CD4-positive, alpha-beta T cell treated with Interferon gamma for 1 hour (primary cell): ENCODE results near the gene COG5.
"Not testable (repeated sequence)": the region's sequence is repeated elsewhere in the genome, so short reads cannot be mapped to it uniquely, and the experiment has no call there.

Experiments
- DNase-seq: peaks from one replicate; pipeline ENCODE4 v3.0.0-alpha.2; 2020

The COG5 gene

DNA sequence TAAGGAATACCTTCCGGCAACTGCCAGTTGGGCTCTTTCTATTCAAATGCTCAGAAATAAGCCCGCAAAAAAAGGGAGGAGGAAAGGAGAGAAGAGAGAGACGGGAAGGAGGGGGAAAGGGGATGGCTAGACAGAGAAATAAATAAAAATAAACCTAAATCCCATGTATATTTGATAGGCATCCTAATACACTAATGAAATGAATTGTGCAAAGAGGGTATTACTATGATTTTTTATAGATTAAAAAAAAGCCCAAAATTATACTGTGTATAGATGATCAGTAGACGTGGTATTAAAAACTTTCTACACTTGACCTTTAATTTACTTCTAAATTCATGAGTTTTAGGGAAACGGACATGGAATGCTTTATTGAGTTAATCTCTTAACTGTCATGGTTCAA, 305.0 kb downstream of the COG5 start:
- DNase-seq, result no peak

DNA sequence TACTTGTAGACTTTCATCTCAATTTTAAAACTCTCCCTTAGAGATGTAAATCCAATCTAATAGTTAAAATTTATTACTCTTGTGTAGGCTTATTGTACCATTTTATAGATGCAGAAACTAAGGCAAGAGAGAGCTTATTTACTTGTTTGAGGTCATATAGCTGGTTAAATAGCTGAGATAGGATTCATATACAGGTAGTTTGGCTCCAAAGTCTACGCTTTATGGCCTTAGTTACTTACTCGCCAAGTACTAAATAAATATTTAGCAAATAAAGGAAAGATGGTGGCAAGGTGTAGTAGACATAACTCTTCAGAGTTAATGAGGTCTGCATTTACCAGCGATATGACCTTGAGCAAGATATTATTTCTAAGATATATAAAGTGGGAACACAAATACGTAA, 308.1 kb downstream of the COG5 start:
- DNase-seq, result no peak

DNA sequence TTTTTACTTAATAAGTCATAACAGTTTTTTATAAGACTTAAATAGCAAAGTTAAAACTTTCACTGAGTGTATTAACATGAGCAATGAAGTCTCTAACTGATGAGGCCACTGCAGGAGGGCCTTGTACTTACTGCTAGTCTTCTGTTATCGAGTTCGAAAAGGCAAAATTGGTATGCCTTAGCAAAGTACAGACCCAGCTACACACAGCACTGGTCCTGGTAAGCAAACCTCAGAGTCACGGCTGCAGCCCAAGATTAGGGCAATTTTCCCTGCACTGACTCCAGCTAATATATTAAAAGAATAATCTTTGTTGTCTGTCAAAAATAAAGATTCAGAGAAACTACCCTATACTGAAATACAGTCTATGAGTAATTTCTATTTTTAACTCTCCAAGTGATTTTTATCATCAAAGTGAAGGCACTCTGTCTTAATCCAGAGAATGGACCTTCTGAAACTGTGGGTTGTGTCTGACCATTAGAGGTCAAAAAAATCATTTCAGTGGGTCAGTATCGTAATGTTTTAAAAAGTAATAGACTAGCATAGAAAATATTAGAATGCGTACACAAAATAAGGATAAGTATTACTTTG, 309.2 kb downstream of the COG5 start:
- DNase-seq, result no peak

DNA sequence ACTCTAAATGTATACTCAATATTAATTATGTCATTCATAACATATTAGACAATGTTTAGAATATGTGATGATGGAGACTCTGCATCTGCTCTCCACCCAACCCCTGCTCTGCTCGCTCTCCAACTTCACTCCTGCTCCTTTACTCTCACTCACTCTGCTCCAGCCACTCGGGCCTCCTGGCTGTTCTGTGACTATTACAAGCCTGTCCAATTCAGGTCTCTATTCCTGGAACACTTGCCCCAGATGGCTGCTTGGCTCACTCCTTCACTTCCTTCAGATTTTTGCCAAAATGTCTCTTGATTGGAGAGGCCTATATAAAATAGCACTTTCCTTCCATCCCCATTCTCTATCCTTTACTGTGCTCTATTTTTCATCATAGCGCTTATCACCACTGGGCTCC, 310.1 kb downstream of the COG5 start:
- DNase-seq, result no peak

DNA sequence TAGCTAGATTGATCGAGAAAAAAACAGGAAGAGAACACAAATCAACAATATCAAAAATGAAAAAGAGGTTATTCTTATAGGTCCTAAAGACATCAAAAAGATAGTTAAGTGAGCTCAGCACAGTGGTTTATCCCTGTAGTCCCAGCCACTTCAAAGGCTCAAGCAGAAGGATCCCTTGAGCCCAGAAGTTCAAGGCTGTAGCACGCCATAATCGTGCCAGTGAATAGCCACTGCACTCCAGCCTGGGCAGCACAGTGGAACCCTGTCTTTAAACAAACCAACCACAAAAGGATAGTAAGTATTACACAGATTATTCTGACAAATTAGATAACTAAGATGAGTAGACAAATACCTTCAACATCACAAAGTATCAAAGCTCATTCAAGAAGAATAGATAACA, 311.8 kb downstream of the COG5 start:
- DNase-seq, result no peak

DNA sequence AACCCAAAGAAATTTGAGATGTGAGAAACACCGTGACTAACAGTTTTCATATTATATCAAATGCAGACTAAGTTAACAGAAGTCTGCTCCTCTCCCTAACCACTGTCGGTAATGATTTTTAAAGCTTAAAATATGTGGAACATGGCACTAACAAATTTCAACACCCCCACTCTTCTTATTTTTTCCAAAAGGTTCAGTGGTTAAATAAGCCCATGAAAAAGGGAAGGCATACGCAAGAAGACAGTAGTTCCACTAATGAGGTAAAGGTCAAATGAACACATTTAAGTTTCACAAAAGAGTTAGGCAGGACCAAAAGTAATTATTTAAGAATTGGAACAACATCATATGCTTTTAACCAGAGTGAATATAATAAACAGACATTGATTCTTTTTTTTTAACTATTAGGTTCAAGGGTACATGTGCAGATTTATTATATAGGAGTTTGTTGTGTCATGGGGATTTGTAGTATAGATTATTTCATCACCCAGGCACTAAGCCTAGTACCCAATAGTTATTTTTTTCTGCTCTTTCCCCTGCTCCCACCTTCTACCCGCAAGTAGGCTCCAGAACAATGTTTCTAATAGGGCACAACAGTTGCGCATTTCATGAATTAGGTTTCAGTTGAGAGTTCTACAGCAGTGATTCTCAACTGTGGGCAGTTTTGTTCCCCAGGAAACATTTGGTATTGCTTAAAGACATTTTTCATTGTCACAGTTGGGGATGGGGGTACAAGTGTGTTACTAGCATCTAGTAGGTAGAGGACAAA, 315.0 kb downstream of the COG5 start:
- no peak for DNase-seq

DNA sequence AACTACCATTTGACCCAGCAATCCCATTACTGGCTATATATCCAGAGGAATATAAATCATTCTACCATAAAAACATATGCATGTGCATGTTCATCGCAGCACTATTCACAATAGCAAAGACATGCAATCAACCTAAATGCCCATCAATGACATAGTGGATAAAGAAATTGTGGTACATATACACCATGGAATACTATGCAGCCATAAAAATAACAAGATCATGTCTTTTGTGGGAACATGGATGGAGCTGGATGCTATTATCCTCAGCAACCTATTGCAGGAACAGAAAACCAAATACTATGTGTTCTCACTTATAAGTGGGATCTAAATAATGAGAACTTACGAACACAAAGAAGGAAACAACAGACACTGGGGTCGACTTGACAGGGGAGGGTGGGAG, 316.9 kb downstream of the COG5 start:
- DNase-seq, result not testable (repeated sequence)

DNA sequence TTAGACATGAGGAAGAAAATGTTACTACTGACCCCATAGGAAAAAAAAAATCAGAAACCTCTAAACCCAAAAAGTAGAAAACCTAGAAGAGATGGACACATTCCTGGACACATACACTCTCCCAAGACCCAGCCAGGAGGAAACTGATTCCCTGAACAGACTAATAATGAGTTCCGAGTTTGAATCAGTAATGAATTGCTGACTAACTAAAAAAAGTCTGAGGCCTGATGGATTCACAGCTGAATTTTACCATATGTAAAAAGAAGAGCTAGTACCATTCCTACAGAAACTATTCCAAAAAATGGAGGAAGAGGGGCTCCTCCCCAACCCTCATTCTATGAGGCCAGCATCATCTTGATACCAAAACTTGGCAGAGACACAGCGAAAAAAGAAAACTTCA, 319.1 kb downstream of the COG5 start:
- no peak for DNase-seq

DNA sequence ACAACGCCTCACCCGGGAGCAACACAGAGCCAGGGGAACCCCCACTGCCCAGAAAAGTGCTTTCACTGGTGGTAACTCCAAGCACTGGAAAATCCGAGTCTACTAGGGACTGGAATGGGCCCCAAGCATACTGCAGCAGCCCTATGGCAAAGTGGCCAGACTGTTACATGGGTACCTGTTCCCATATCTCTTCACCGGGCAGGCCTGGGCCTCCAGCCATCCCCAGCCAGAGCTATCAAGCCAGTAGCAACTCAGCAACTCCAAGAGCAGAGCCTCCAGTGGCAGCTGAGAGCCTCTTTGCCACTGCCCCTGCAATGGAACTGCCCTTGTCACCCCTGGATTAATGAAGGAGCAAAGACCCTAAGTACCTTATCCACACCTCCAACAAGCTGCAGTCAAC, 321.5 kb downstream of the COG5 start:
- DNase-seq, result no peak

DNA sequence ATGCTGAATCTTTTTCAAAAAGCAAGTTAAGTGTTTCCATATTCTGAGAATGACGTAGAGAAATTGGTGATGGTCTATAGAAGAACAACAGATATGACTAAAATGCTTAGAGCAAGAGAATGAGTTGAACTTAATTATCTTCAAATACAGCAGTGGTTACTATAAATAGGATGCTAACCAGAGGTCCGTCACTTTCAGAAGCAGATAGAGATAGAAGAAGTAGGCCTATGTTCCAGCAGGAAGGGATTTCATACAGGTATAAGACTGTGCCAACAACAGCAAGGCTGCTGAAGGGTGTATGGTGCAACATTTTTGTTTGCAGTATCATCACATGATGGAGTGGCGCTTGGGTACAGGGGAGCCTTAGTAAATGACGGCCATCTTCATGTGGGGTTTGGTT, 326.3 kb downstream of the COG5 start:
- no peak for DNase-seq

DNA sequence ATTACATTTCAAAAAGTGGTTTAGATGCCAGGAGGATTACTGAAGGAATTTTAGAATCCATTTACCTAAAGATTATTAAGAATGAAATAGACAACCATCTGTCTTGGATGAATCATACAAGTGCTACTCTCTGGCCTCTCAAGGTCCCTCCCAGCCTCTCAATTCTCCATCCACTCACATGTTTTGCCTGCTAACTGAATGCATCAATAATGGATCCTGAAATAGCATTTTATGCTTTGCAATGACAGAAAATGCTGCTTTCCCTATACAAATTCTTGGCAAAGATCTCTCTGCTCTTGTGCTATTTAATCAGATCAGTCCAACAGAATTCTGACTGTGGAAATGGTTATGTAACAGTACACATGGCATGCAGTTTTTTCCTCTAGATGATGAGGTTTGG, 326.9 kb downstream of the COG5 start:
- DNase-seq, result no peak

DNA sequence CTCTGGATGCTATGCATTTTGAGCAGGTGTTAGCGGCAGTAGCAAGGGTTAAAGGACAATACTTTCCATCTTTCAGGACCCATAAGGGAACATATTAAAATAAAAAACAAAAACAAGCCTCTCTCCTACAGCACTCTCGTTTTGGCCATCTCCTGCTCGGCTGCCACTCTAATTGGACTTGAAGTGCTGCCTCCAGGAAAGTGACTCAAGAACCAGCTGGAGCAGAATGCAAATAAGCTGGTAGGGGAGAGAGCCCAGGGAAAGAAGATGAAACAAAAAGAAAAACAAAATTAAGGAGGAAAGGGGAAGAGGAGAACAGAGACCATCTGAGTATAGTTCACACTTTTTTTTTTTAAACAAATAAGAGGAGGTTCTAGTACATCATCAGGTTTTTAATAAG, 329.3 kb downstream of the COG5 start:
- DNase-seq, result no peak

DNA sequence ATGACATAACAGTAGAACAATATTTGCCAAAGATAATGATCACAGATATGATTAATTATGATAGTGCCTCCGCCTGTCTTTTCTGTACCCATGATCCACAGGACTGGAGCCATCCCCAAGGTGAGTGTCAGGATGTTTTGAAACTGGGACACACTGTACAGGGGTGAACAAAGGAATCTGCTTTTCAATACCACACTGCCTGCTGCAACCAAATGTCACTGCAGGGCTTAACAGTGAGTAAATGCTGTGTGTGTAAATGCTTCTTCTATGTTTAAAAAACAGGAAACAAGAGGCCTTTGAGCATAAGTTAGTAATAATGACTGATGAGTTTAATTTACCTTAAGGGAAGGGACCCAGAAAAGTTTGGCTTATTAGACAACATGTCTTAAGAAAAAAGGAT, 329.7 kb downstream of the COG5 start:
- DNase-seq, result no peak

DNA sequence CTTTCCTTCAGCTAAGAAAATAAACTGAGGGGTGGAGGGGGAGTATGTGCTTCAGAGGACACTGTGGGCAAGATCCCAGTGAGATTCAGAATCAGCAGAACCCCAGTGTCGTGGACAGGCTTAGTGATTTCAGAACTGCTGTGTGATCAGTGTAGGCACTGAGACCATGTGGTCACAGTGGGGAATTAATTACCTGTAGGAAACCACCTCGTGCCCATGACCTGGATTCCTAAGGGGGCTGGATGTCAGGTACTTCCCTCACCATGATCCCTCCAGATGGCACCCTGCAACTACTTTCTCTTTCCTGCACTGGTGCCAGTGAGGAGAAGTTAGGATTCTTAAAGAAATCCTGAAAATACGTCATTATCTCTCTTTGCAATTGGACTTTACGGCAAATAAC, 330.5 kb downstream of the COG5 start:
- no peak for DNase-seq

DNA sequence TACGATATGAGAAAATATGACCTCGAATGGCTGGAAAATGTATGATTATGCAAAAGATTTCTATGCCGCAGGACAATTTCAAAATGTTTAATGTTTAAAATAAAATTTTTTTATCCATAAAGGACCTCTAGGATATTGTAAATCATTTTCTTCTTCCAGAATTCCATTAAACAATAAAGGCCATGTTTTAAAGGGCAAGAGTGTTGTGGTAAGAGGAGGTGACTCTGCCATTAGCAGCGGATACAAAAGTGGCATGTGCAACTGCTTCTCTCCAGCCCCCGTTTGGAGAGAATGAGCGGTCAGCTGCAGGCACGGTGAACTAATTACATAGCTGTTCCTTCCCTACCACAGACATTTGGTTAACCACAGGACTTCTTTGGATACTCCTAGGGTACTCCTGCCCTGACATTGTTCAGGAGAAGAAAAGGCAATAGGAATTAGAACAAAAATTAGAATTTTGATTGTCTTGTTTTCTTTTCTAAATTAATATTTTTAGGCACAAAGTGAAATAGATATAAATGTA, 331.1 kb downstream of the COG5 start:
- no peak for DNase-seq

DNA sequence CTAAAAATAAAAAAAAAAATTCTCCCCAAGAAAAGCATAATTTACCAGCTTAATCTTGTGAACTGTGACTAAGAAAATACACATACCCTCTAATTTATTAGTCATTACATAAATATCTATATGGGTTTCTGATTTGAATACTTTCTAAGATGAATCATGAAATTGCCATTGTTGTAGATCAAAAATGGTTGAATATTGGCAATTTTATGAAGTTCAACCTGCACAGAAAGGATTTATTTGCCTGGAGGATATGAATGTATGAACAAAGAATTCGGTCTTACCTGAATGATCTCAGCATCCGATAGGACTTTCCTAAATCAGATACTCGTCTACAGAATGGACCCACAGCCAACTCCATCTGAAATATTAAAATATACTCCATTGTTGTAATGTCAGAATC, 333.4 kb downstream of the COG5 start:
- no peak for DNase-seq

DNA sequence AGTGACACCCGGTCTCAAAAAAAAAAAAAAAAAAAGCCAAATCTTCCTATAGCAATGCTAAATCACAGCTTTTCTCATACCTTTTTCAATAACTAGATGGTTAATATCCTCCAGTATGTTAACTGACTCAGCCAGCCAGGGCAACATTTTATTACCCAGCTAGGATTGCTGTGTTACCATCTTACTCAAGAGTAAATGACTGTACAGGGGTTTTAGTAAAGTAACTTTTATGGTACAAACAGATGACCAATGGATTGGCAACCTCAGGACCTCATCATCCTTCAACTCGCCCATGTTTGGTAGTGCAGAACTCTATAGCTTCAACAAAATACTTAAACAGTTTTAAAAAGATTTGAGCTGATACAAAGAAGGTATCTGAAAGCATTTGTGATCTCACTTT, 335.4 kb downstream of the COG5 start:
- no peak for DNase-seq

DNA sequence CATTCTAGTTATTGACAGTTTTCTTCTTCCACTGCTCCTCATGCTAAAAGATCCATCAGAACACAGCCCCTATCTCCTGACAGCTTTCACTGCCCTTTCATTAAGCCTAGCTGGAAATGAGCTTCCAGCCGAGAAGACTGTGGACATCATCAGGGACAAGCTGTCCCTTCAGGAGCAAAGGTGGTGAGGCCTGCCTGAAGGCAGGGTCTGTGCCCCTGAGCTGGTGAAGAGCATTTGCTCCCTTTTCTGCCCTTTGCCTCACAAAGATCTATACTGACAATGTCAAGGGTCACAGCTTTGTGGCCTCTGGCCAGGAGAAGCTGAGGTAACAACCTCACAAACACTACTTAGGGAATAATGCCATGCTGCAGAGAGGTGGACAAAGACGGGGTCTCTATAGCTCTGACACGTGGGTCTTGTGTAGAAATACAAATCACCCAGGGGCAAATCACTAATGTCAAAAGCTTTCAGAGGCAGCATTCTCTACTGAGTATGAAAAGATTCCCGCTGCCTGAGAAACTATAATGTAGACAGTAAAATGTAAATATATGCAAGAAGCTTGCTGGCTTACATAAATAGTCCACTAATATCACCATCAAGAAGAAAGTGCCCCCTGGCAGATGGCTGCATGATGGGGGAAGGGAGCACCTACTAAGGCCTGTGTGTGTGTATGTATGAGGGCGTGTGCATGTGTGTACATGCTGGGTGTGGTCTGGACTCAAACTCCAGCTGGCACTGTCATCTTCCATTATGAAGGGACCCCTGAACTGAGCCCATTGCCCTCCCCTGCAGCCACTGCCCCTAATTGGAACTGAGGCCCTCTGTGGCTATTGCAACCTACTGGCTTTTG, 339.1 kb downstream of the COG5 start:
- DNase-seq, result no peak

DNA sequence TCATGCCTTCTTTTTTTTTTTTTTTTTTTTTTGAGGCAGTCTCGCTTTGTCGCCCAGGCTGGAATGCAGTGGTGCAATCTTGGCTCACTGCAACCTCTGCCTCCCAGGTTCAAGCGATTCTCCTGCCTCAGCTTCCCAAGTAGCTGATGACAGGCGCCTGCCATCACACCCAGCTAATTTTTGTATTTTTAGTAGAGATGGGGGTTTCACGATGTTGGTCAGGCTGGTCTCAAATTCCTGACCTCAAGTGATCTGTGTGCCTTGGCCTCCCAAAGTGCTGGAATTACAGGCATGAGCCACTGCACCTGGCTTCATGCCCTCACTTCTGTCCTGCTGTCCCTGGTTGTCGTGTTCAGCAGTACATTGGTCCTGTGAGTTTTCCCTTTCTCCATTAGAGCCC, 342.9 kb downstream of the COG5 start:
- DNase-seq, result not testable (repeated sequence)

DNA sequence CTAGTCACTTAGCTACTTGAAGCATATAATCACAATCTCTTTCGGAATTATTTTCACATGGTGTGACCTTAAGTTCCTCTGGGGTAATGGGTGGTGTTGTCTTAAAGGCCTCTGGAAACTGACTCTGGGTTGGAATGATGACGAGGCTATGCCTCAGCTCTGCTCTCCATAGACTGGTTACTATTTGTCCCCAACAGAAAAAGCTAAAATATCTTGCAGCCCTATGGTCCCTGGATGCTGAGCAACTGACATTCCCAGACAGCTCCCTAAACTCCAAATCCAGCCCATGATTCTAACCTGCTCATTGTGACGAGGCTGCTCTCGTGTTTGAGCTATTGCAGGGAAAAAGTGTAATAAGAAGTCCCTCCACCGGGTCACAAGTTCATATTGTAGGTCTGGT, 343.4 kb downstream of the COG5 start:
- DNase-seq, result no peak

DNA sequence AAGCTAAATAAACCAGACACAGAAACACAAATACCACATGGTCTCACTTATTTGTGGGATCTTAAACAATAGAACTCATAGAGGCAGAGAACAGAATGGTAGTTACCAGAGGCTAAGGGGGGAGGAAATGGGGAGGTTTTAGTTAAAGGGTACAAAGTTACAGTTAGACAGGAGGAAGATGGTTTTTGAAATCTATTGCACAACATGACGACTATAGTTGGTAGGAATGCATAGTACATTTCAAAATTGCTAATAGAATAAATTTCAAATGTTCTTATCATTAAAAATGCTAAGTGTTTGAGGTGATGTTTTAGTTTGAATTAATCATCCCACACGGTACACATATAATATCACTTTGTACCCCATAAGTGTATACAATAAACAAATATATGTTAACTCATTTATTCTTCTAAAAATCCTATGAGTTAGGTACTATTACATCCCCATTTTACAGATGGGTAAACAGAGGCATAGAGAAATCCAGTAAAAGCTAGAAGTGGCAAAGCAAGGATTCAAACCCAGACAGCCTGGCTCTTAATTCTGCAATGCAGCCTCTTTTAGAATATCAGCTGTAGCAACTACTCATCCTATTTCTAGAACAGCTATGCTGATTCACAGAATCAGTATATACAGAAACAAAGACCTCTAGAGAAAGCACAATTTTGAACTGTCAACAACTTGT, 344.0 kb downstream of the COG5 start:
- DNase-seq, result no peak

DNA sequence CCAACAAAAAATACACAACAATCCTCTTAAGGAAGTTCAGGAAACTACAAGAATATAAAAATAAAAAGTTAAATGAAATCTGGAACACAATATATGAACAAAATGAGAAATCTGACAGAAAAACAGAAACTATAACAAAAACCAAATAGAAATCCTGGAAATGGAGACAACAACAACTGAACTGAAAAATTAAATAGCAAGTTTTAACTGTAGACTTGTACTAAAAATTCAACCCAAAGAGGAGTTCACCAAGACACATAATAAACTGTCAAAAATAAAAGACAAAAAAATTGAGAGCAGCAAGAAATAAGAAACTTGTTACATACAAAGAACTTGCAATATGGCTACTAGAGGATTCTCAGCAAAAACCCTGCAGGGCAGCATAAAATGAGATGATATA, 349.8 kb downstream of the COG5 start:
- DNase-seq, result no peak

DNA sequence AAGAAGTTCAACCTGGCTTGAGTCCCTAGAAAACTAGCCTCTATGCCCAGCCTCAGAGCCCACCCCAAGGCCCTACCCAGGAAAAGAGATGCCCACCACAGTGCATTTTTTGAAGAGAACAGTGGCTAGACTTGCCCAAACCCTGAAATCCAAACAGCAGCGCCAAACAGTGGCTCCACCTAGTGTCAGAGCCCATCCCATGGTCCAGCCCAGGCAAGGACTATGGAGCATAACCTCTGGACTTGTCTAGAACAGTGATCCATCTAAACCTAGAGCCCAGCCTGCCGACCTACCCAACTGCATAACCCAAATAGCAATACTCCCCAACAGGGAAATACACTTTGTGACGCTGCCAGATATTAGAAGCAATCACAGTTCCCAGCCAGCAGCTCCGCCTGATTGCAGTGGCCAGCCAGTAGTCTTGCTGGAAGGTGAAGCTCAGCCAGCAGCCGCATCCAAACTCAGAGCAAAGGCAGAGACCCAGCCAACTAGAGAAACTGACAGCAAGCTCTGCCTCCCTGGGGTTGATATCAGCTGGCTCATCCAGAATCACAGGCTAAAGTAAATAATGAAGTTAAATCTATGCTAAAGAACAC, 350.4 kb downstream of the COG5 start:
- DNase-seq, result no peak
